Activated CD4-positive, alpha-beta T cell treated with anti-CD3 and anti-CD28 coated beads, Interleukin-2, Interleukin-6, amounts not matched to agents 100 ng/mL and 50 ng/mL, durations not matched to agents 16 hours and 8 hours (primary cell): Measurements from ENCODE around the gene TBL1XR1.

ENCODE experiments used
- DNase-seq: peaks from one replicate; pipeline ENCODE4 v3.0.0-alpha.2; 2020

TBL1XR1 gene

DNA sequence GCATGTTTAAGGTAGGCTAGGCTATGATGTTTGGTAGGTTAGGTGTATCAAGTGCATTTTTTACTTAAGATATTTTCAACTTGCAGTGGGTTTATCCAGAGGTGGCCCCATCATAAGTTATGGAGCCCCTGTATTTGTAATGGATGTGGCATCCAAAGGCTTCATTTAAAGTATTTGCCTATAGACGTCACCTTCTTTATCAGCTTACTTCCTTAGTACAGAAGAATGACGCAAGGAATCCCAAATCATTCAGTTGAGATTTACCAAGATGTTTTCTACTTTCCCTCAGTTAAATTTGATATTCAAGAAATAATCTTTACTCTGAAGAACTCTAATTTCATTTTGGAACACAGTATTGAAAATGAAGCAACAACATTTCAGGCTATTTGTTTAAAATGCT is 201.3 kb downstream of the TBL1XR1 start:
- no peak for DNase-seq

DNA sequence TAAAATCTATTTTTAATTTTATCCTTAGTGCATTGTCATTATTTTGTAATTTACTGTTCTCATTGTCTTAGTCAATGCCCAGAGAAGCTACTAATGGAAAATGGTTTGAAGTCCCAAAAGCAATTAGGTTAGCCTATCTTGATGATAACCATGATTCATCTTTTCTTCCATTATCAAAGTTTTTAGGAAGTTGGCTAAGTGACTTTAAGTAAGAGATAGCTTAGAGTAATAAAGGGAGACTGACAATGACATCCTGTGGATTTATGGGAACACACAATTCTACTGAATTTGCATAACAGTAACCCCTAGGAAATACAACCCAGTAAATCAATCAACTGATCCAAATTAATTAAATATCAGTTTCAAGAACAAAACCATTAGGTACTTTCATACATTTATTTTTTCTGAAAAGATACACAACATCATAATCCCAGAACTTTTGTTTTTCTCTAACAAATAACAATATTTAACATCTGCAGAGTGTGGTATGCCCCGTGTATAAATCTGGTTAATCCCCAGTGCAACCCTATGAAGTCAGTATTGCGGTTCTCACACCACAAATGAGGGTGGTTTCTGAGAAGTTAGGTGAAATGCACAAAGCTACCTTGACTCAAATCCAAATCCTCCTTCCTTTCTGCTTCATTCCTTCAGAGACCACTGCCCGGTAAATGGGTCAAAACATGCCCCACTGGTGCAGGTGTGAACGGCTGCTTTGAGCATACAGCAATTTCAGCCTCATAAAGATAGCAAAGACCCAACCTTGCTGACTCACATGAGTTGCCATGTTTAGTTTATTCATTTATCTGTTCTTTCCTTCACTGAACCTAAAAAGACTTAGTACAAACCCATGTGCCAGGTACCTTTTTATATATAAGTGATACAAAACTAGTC is 202.1 kb downstream of the TBL1XR1 start:
- peak; percentile 39 for DNase-seq

DNA sequence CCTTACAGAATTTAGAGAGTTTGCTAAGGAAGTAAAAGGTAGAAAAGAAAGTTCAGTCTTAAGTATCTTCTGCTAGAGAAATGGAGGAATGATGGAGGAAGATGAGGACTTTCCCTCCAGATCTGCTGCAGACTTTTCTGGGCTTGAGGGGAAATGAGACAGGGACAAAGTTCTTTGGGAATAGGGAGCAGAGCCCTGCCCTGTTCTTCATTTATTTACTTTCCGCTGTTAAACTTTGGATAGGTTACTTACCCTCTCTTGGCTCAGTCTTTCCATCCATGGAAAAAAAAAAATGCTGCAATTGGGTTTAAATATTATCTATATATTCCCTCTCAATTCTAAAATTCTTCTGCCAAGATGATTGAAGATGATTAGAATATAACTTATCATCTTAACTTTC is 202.9 kb downstream of the TBL1XR1 start:
- DNase-seq, result no peak

DNA sequence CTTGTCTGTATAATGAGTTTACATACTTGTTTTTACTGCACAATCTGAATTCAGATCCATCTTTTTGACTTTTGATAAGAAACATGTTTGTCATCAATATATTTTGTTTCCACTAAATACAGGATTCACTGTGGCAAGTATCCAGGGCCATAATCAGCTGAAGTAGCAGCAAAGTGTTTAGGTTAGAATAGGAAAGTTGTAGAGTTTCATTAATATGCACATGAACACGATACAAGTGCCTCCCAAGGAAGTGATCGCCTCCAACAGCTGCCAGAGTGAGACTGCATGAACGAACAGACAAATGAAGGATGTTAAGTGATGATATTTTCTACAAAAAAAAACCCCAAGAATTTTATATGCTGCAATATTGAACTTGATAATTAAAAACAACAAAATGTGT is 204.3 kb downstream of the TBL1XR1 start:
- no peak for DNase-seq

DNA sequence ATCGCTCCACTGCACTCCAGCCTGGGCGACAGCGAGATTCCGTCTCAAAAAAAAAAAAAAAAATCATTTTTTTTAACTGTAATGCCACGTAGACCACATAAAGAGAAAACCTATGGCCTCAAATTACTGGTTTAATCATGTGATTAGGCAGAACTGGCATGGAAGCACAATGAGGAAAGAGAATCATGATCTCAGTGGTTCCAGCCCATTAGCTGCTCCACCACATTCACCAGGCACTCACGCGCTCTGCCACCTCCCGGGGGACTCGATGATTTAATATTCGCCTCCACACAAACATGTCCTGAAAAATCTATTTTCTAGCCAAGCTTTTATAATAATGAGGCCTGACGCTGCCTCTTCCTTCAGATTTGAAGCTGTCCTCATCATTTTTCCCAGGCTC is 204.7 kb downstream of the TBL1XR1 start:
- DNase-seq, result no peak

DNA sequence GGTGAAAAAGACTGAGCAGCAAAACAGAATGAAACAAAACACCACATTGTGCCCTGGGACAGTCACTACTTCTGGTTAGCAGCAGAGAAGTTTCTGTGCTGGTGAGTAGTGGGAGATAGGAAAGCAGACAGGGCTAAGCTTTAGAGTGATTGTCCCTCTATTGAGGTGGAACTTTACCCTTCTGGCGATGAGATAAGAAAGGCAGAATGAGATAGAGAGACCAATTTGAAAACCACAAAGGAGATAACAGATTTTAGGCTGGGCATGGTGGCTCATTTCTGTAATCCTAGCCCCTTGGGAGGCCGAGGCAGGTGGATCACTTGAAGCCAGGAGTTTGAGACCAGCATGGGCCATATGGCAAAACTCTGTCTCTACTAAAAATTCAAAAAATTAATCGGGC is 208.5 kb downstream of the TBL1XR1 start:
- no peak for DNase-seq

DNA sequence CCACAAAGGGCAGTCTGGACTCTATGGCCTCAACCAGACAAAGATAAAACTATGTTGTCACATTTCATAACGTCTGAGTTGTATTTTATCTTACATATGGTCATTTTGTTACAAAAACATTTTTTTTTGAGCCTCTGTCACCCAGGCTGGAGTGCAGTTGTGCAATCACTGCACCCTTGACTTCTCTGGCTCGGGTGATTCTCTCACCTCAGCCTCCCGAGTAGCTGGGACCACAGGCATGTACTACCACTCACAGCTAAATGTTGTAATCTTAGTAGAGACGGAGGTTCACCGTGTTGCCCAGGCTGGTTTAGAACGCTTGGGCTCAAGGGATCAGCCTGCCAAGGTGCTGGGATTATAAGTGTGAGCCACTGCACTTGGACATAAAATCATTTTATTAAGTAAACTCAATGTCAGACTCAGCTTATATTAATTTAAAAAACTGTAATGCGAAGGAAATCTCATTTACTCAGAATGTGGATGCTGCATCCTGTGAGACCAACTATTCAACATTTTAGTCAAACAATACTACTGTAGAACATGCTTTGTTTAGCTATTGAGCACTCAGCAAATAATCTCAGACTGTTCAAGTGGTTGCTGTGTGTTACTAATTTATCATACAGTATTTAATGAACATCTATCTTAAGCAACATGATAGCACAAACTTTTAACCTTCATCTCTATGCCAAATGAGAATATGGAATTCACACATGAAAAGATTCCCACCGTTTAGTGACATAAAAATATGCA is 209.2 kb downstream of the TBL1XR1 start:
- DNase-seq, result no peak

DNA sequence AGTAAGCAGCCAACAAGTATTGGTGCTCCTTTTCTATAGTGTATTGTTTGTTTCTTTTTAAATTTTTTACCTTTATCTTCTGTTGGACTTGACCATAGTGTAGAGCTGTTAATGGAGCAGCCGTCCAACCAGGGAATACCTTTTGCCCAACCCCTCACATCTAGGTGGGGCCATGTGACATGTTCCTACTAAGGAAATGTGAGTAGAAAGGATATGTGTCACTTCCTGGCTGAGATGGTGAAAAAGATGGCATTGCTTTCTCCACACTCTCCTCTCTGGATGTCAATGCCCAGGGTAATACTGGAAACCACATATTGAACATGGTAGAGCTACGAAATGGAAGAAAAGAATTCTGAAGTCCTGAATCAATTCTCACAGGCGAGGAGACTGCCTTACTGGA is 218.8 kb downstream of the TBL1XR1 start:
- no peak for DNase-seq

DNA sequence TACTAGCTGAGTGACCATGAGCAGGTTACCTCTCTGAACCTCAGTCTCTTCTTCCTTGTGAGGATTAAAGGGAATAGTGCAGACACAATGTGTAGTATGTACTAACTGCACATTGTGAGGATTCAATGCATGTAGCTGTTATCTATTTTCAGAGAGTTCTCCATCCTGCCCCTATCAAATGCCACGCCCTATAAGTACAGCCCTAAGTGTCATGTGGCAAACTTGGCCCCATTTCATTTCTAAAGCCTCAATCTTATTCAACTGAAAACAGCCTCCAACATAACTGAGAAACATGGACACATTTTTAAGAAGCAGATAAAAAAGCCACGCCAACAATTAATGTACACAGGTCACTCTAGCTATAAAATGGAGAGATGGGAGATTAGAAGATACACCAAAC is 220.0 kb downstream of the TBL1XR1 start:
- no peak for DNase-seq

DNA sequence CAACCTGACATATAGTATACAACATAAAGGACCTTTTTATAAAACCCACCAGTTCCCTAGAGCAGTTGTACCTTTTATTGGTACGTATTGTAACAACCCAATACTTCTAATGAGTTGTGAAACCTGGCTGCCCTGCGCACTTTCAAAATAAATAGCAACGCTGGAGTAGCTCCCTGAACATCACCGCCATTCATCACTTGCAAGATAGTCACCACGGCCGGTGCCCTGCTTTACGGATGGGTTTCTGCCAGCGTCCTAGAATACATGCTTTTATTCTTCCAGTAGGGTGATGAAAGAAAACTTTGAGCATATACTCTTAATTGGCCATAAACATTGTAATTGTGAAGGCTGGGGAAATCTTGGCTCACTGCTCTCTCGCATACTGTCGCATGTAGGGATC is 220.7 kb downstream of the TBL1XR1 start:
- no peak for DNase-seq

DNA sequence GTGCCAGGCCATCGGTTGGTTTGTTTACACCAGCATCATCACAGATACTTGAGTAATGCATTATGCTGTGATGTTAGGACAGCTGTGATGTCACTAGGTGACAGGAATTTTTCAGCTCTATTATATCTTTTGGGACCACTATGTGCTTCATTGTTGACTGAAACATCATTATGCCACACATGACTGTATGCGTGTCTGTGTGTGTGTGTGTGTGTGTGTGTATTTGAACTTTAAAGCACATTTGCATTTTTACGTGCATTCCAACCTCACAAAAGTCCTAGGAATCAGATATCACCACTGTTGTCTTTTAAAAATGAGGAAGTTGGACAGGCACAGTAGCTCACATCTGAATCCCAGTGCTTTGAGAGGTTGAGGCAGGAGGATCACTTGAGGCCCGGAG is 223.0 kb downstream of the TBL1XR1 start:
- no peak for DNase-seq

DNA sequence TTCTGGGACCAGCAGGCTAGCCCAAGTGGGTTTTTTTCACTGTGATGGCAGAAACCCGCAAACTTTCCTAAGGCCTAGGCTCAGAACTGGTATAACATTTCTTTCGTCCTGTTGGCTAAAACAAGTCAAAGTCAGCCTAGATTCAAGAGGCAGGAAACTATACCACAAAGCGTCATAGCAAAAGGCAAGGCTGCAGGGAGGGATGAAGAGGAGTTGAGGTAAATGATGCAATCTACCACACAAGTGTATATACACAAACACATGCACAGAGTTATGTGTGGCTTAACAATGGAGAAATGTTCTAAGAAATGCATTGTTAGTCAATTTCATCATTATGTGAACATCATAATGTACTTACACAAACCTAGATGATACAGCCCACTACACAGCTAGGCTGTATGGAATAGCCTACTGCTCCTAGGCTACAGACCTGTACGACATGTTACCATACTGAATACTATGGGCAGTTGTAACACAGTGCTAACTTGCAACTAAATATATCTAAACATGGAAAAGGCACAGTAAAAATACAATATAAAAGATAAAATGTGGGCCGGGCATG is 225.6 kb downstream of the TBL1XR1 start:
- peak; percentile 60 for DNase-seq

DNA sequence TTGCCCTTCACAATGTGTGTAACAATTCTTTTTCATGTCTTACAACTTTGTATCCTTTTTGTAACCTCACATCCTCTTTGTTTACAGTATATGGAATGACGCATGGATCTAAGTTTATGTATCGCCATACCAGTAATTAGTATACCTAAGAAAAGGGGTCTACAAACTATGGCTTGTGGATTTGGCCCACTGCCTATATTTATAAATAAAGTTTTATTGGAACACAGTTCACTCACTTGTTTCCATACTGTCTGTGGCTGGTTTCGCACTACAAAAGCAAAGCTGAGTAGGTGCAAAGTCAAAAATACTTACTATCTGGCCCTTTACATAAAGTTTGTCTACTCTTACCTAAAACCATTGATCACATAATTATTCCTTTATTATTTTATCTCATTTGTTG is 226.5 kb downstream of the TBL1XR1 start:
- DNase-seq, result no peak

DNA sequence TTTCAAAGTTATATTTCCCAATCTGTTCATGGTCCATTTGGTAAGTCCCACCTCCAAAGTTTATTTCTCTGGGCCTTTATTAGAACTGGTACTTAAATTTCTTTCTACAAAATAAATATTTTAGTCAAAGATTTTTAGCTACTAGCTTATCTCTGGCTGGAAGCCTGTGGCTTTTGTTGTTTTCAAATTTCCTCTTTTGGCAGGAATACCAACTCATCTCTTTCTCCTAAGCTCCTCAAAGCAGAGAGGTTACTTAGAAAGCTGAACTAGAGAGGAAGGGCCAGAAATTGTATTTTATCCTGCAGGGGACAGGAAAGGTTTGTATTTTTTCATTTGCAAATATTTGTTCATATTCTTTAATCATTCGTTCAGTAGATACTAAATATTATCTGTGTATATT is 227.8 kb downstream of the TBL1XR1 start:
- no peak for DNase-seq
